Aorta (tissue), 5 donors: ENCODE measurements around the gene QSOX1. TPM values are rescaled to one million over a fixed set of nuclear protein-coding genes. Genes with fewer than 3 reads are reported as not detected.

Experiments
- ATAC-seq: fragments of 200-7000 bp; cut with Tn5 transposase; one replicate; pipeline ENCODE4 v1.9.1; 2022; ENCODE audit warnings: moderate library complexity; ENCODE audit not compliant: low FRiP score
- DNase-seq, 2 donors: peaks; one replicate each; pipeline ENCODE4 v3.0.0-alpha.2; 2020
- H3K27ac ChIP-seq, 2 donors: one replicate each; pipeline ENCODE4 v1.5.1; 2013; ENCODE audit warnings: low read length in 2 of 2, mild to moderate bottlenecking in 2 of 2, moderate library complexity in 2 of 2, control low read depth in 1 of 2, inconsistent platforms in 1 of 2, low read depth in 1 of 2
- H3K27me3 ChIP-seq, 2 donors: one replicate each; pipeline ENCODE4 v1.6.1; 2013; ENCODE audit warnings: control low read depth in 1 of 2, low read length in 1 of 2, mild to moderate bottlenecking in 1 of 2, moderate library complexity in 1 of 2; ENCODE audit not compliant: insufficient read depth in 2 of 2, control insufficient read depth in 1 of 2
- H3K36me3 ChIP-seq, 2 donors: one replicate each; pipeline ENCODE4 v1.6.1; 2013; ENCODE audit warnings: control low read depth in 1 of 2, low read length in 1 of 2, mild to moderate bottlenecking in 1 of 2; ENCODE audit not compliant: insufficient read depth in 2 of 2, control insufficient read depth in 1 of 2
- H3K4me1 ChIP-seq, 2 donors: one replicate each; pipeline ENCODE4 v1.6.1; 2013; ENCODE audit warnings: low read length in 2 of 2, control low read depth in 1 of 2, mild to moderate bottlenecking in 1 of 2, moderate library complexity in 1 of 2; ENCODE audit not compliant: insufficient read depth in 2 of 2, control insufficient read depth in 1 of 2
- H3K4me3 ChIP-seq, 2 donors: one replicate each; pipeline ENCODE4 v1.5.1; 2013; ENCODE audit warnings: low read length in 2 of 2, control low read depth in 1 of 2, mild to moderate bottlenecking in 1 of 2
- H3K9me3 ChIP-seq: one replicate; pipeline ENCODE4 v1.6.1; 2013; ENCODE audit warnings: mild to moderate bottlenecking, low read length; ENCODE audit not compliant: control insufficient read depth
- WGBS, 2 donors: extraction: QIAGEN DNeasy Blood & Tissue Kit; methylation state at CpG; one replicate each; pipeline ENCODE4 v1.1.7; 2013; 5-methylcytosine and 5-hydroxymethylcytosine counted together
- intact Hi-C, 2 donors: fragments of 100-400 bp; cut with DNase I; formaldehyde crosslinking; loops; one replicate each; pipeline versions ENCODE4 v1.14.2 to v1.15.0; 2022
- polyA plus RNA-seq, 2 donors: library from polyadenylated mRNA; stranded (reverse); fragments of 200-250 nt; gene quantifications; one replicate each; pipeline ENCODE4 v1.2.3, GENCODE V29; 2013
- total RNA-seq, 2 donors: library from RNA; stranded (reverse); fragmentation: NEBNext Ultra II Directional; extraction: Animal tissue kit (Norgen Biotek cat#: 25700); gene quantifications; one replicate each; pipeline ENCODE4 v1.2.1, GENCODE V29; 2021
- donor health status: healthy with polysubstance abuse.
- donor health status: Bipolar disorder and iron deficiency.
- donor health status: DM: no; HTN: no; CAD: no.
- donor health status: DM: no; HTN: no; CAD: no.
- donor health status: DM: yes; HTN: yes; CAD: no.

The QSOX1 gene
- total and polyA plus RNA-seq, 4 donors: 24.5 to 181 (median 91.7) TPM

- no peak for ATAC-seq
- Histone ChIP-seq H3K27me3 (no peaks in the 10 kb centered on the region), H3K36me3 (peaks cover 0 to 11% of the 10 kb centered on the region in 2 donors), H3K4me3 (no peak overlapping the region), H3K27ac (no peak overlapping the region), H3K9me3 (no peaks in the 10 kb centered on the region), H3K4me1 (no peaks in the 10 kb centered on the region)
- 93 to 97% methylated on average over 14 of the region's 14 CpGs for WGBS, 2 donors
- no peak for DNase-seq
- intact Hi-C loops: no loop called here
Measured at GRCh38 chr1:180194048-180194425, 39.4 kb downstream of the QSOX1 start.

DNA sequence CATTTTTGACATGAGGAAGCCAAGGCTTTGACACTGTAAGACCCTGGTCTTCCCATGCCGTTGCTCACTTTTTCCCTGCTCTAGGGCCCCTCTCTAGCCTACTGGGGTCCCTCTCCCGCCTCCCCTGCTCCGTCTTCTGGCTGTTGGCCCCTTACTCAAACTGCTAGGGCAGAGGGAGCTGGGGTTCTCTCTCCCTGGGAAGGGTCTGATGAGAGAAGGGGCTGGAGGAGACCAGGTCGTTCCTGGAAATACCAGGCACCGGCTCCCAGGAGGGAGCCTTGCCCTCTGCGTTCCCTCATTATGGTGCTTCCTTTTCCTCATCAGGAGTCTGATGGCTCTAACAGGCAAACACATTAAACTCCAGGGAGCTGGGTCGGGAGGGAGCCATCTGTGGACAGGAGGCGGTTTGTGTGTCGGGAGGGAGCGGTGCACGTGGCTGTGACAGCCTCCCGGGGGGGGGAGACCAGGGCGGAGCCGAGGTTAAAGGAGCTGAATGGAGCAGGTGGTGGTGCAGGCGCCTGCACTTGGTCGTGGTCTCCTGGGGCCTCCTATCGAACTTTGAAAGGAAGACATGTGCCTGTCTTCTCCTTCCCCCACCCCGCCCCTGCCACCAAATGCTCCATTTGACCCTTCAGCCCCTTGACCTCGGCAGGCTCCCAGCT, 40.0 kb downstream of the QSOX1 start:
- no peak for DNase-seq
- Histone ChIP-seq H3K36me3 (peaks cover 0 to 11% of the 10 kb centered on the region in 2 donors), H3K9me3 (no peaks in the 10 kb centered on the region), H3K4me1 (no peaks in the 10 kb centered on the region), H3K27ac (no peak overlapping the region), H3K4me3 (no peak overlapping the region), H3K27me3 (no peaks in the 10 kb centered on the region)
- intact Hi-C loops: no loop called here
- ATAC-seq: no peak
- 67 to 74% methylated on average over 19 of the region's 19 CpGs for WGBS, 2 donors

- DNase-seq: no peak
- 93 to 94% methylated on average over 3 of the region's 3 CpGs for WGBS, 2 donors
- intact Hi-C loops: no loop called here
- Histone ChIP-seq H3K4me3 (no peak overlapping the region), H3K36me3 (peaks cover 0 to 9% of the 10 kb centered on the region in 2 donors), H3K9me3 (no peaks in the 10 kb centered on the region), H3K27me3 (no peaks in the 10 kb centered on the region), H3K4me1 (no peaks in the 10 kb centered on the region), H3K27ac (no peak overlapping the region)
- no peak for ATAC-seq
Measured at GRCh38 chr1:180195401-180195800, 40.7 kb downstream of the QSOX1 start.

- Histone ChIP-seq H3K27ac (no peak overlapping the region), H3K9me3 (no peaks in the 10 kb centered on the region), H3K36me3 (peaks cover 0 to 7% of the 10 kb centered on the region in 2 donors), H3K4me3 (no peak overlapping the region), H3K27me3 (no peaks in the 10 kb centered on the region), H3K4me1 (no peaks in the 10 kb centered on the region)
- ATAC-seq (no peak), DNase-seq (no peak)
- intact Hi-C loops: no loop called here
- 81 to 92% methylated on average over 9 of the region's 9 CpGs for WGBS, 2 donors
Measured at GRCh38 chr1:180195916-180196315, 41.2 kb downstream of the QSOX1 start.

GRCh38 chr1:180196436-180197003, 41.9 kb downstream of the QSOX1 start:
- 83 to 90% methylated on average over 17 of the region's 17 CpGs for WGBS, 2 donors
- DNase-seq (no peak), ATAC-seq (no peak)

GRCh38 chr1:180197231-180197630, 42.6 kb downstream of the QSOX1 start:
- intact Hi-C loops: no loop called here
- ATAC-seq (no peak), DNase-seq (no peak)
- no peak overlapping the region for H3K27ac ChIP-seq
- H3K4me3 ChIP-seq: no peak overlapping the region
- H3K36me3 ChIP-seq: peaks cover 0 to 6% of the 10 kb centered on the region in 2 donors
- H3K4me1 ChIP-seq: no peaks in the 10 kb centered on the region
- no peaks in the 10 kb centered on the region for H3K27me3 ChIP-seq
- WGBS, 2 donors: 75 to 84% methylated on average over 5 of the region's 5 CpGs
- H3K9me3 ChIP-seq: no peaks in the 10 kb centered on the region

More at GRCh38 chr1:180196436-180197003, 41.9 kb downstream of the QSOX1 start:
- Histone ChIP-seq H3K9me3 (no peaks in the 10 kb centered on the region), H3K36me3 (peaks cover 0 to 6% of the 10 kb centered on the region in 2 donors), H3K27me3 (no peaks in the 10 kb centered on the region), H3K4me1 (no peaks in the 10 kb centered on the region), H3K27ac (no peak overlapping the region), H3K4me3 (no peak overlapping the region)
- intact Hi-C loops: no loop called here

- Histone ChIP-seq H3K4me3 (no peak overlapping the region), H3K27me3 (no peaks in the 10 kb centered on the region), H3K27ac (no peak overlapping the region), H3K4me1 (no peaks in the 10 kb centered on the region), H3K36me3 (peaks cover 0 to 6% of the 10 kb centered on the region in 2 donors), H3K9me3 (no peaks in the 10 kb centered on the region)
- intact Hi-C loops: no loop called here
- ATAC-seq (no peak), DNase-seq (no peak)
- 81 to 82% methylated on average over 4 of the region's 4 CpGs for WGBS, 2 donors
Measured at GRCh38 chr1:180198196-180198595, 43.5 kb downstream of the QSOX1 start.

DNA sequence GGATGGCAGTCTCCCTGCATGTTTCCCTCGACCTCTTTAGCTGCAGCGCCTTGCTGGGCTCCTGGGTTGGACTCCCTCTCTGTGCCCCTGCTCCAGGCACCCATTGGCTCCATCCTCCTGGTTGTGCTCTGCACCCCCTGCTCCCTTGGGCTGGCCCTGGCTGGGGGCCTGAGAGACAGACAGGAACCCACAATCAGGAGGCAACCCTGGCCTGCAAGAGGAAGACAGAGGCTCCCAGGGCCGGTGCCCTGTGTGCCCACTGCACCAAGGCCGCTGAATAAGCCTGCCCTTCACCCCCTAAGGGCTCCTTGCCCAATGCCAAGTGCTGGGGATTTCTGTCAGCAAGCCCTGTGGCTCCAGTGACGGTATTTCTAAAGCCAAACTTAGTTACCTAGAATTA, 43.9 kb downstream of the QSOX1 start:
- WGBS, 2 donors: 88 to 95% methylated on average over 5 of the region's 5 CpGs
- Histone ChIP-seq H3K4me1 (no peaks in the 10 kb centered on the region), H3K27ac (no peak overlapping the region), H3K36me3 (peaks cover 0 to 6% of the 10 kb centered on the region in 2 donors), H3K9me3 (no peaks in the 10 kb centered on the region), H3K4me3 (no peak overlapping the region), H3K27me3 (no peaks in the 10 kb centered on the region)
- DNase-seq: no peak
- intact Hi-C loops: no loop called here
- ATAC-seq: no peak

GRCh38 chr1:180199018-180199417, 44.3 kb downstream of the QSOX1 start:
- ATAC-seq (no peak), DNase-seq (no peak)
- 87 to 89% methylated on average over 12 of the region's 12 CpGs for WGBS, 2 donors
- H3K36me3 ChIP-seq: peaks cover 0 to 6% of the 10 kb centered on the region in 2 donors
- no peak overlapping the region for H3K27ac ChIP-seq
- no peaks in the 10 kb centered on the region for H3K4me1 ChIP-seq
- no peaks in the 10 kb centered on the region for H3K27me3 ChIP-seq
- H3K9me3 ChIP-seq: no peaks in the 10 kb centered on the region
- intact Hi-C loops: no loop called here
- H3K4me3 ChIP-seq: no peak overlapping the region
